Gastroesophageal sphincter (tissue), 3 donors: ENCODE results near the gene ZNF17.

Source experiments
- EP300 ChIP-seq: sonication (generic); formaldehyde crosslinking; IDR thresholded peaks from one replicate; pipeline ENCODE4 v1.6.1; 2017; ENCODE audit warnings: antibody characterized with exemption, mild to moderate bottlenecking
- POLR2AphosphoS5 ChIP-seq: sonication (generic); formaldehyde crosslinking; IDR thresholded peaks from one replicate; pipeline ENCODE4 v1.6.1; 2017; ENCODE audit warnings: antibody characterized with exemption
- TF ChIP-seq, protein P1 (sequence below), 4 experiments: fragments of 200-600 bp in 2 of 4; fragments of 450-650 bp in 2 of 4; sonication (generic) in 1 of 4; IDR thresholded peaks; one replicate each; pipeline ENCODE4 v1.5.1; 2017 to 2019; ENCODE audit warnings: antibody characterized with exemption in 4 of 4, mild to moderate bottlenecking in 2 of 4, moderate library complexity in 2 of 4

DNA sequence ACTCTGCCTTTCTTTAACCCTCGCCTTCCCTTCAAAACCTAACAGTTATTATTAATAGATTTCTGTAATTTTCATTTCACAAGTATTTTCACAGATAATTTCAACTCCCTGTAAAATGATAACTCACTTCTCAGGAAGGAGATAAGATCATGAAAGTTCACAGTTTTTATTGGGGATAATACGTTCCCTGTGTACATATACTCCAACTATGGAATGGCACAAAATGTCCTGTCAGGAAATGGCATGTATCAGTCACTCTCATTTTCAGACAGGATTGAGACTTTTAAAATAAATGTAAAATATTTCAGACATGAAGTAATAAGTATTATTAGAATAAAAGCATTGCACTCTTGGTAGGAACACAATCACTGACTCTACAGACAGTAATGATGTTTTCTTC lies 48.5 kb upstream of the ZNF17 start:
- TF ChIP-seq EP300: no peak
- TF ChIP-seq, protein P1, sequence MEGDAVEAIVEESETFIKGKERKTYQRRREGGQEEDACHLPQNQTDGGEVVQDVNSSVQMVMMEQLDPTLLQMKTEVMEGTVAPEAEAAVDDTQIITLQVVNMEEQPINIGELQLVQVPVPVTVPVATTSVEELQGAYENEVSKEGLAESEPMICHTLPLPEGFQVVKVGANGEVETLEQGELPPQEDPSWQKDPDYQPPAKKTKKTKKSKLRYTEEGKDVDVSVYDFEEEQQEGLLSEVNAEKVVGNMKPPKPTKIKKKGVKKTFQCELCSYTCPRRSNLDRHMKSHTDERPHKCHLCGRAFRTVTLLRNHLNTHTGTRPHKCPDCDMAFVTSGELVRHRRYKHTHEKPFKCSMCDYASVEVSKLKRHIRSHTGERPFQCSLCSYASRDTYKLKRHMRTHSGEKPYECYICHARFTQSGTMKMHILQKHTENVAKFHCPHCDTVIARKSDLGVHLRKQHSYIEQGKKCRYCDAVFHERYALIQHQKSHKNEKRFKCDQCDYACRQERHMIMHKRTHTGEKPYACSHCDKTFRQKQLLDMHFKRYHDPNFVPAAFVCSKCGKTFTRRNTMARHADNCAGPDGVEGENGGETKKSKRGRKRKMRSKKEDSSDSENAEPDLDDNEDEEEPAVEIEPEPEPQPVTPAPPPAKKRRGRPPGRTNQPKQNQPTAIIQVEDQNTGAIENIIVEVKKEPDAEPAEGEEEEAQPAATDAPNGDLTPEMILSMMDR (IDR thresholded peaks at IDR 0.05): no peak
- TF ChIP-seq POLR2AphosphoS5: no peak
